Activated CD8-positive, alpha-beta memory T cell treated with anti-CD3 and anti-CD28 coated beads, Interleukin-2, amount 50 U/mL, for 24 hours (primary cell): ENCODE measurements around the gene KAT7.

Source experiments
- DNase-seq: peaks from one replicate; pipeline ENCODE4 v3.0.0-alpha.2; 2020; ENCODE audit errors: extremely low read depth

Gene KAT7

DNA sequence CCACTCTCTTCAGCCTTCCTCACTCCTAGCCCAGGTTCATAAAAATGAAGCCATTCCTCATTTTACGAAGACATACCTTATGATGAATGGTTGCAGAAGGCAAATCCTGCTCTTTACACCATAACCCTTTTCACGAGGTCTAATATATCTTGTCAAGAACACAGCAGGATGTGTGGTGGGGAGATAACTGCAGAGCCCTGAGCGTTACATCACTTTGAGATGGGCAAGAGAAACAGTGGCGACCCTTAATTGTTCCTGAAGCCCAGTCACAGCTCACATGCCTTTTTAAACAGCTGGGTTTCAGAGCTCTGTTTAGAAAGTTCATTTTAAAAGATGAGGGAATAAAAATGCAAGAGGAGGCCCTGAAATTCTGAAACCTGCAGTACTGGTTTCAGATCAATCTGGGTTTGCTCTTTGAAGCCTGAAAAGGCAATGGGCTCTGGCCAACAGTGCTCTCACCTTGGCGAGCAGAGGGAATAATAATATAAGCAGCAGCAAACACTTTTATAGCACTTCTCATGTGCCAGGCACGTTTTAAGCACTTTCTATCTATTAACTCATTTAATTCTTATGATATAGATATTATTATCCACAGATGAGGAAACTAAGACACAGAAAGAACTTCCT lies 27.4 kb upstream of the KAT7 start:
- no peak for DNase-seq

DNA sequence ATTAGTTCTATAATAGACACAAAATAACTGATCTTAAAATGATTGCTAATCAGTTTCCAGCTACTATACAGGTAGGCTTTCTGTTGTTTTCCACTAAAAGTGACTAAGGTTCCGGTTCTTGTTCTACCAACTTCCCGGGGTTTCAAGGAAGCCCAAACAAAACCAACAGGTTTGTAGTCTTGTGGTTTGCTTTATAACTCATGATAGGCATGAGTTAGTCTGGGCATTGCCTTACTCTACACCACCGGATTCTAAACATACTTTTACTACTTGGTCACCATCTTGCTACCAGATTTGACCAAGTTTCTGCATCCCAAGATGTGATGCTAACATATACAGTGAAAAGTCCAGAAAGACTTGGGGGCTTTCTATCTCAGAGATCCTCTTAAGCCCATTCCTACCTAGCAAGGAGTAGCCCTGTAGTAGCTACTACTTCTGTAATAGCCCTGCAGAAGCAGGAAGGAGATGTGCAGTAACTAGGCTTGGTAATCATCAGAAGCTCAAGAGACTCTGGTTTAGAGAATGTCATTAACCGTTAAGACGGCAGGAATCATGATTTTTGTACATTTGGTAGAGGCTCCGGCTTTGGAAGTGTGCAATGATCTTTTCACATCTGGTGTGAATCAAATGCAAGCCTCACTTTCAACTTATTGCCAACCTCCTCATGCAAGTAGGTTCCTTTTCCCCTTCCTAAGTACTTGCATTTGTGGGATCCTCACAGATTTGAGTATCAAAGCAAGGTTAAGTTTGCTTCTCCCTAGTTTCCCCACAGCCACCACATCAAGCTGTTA lies 26.1 kb upstream of the KAT7 start:
- no peak for DNase-seq

DNA sequence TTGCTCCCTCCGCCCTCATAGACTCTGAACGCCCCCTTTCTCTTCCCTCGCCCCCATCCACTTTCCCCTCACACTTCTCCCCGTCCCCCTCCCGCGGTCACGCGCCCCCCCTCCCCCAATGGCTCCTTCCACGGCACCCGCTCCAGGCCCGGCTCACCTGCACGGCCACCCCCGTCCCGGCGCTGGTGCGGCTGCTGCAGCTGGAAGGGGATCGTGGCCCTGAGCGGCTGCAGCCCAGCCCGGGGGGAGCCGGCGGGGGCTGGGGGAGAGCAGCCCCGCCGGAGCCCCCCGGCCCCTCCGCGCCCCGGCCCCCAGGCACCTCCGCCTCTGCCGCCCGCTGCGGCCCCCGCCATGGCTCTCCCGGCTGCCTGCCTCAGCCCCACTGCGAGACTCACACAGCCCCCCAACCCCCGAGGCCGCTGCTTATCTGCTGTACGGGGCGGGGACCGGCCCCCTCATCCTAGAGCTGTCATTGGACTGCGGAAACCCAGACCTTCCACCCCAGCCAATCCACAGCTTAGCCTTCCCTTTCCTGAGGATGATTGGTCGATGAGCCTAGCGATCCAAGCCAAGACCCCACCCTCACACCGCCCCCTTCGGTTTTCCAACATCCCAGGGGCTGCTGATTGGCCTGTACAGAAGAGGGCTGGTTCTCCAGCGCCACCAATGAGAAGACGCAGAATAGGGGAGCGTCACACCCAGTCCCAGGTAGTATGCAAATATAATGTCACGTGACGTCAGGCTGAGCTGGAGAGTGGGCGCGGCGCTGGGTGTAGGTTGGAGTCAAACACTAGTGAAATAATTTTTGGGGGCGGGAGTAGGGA lies 24.5 kb upstream of the KAT7 start, which contains the start of gene FAM117A:
Gene FAM117A, minus strand, starts transcription at position 397 of the 824 bp plus-strand sequence. Its CDS starts 44 bp downstream, at position 353.
- DNase-seq: peak; percentile 95

DNA sequence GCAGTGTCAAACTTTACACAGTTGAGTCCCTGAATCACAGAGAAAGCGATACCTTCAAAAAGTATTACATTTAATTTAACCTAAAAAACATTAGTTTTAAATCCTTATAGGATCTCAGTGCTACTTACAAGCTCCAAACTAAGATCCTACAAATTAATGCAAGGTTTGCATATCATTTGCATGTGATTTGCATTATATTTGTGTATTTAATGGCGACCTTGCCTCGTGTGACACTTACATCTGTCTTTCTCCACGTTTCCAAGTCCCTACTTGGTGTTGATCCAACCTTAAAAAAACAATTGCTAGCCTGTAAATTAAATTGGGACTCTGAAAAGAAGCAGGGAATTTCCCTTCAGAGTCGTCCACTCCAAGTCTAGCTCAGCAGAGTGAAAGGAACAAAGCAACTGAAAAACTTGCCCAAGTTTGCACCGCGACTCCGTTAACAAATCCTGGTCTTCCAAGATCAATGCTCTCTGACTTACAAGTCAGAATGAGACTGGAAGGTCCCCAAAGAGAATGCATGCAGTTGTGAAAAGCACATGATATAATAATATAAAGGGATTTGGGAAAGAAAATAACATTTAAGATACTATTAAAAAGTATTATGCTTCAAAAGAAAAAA lies 23.8 kb upstream of the KAT7 start:
- DNase-seq: no peak

DNA sequence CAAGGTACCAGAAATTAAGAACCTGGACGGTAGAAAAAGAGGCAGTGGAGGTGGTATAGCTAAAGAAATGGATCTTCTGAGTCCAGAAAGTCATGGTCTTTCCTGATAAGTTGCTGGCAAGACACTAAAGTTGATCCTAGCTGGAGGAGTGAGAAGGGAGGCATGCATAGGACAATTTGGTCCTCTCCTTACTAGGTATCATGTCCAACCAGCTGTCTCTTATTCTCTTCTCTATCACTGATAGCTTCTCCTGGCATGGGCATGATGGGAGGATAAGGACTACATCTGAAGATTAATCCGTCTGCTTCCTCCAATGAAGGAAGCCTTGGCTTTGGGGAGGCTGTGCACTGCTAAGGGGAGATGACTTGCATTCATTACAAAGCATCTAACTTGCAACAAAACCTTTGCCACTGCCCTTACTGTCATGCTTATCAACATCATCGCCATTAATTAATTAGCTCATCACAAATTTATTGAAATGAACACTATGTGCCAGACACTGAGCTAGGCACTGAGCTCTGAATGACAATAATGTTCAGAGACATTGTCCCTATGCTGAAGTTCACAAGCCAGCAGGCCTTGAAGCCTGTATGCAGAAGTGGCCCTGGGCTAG lies 21.5 kb upstream of the KAT7 start:
- DNase-seq: no peak

DNA sequence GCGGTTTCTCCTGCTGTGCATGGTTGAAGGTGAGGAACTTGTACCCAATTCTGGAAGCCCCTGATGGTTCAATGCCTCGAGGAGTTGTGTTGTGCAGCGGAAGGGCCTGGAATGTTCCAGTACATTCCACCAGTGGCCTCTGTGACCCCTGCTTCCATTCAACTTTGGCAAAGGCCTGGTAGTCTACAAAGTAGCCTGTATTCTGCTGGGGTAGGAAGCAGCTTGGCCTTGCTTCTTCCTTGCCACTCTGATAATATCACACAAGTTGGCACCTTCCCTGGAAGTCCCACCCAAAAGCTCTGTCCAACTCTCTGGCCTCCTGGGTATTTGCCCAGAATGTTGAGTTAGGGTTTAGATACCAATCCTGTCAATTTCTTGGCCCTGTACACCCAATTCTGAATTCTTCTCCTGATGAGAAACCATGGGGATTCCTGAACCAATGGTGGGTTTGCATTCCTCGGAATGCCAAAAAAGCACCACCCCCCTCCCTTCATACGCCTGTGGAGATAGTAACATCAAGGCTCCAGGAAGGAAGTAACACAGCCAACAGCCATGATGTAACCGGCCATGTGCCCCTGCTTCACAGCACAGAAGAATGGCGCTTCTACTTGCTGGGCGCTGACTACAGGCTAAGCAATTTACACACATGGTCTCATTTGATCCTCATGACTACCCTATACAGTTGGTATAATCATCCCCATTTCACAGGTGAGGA lies 12.8 kb upstream of the KAT7 start:
- DNase-seq: no peak

DNA sequence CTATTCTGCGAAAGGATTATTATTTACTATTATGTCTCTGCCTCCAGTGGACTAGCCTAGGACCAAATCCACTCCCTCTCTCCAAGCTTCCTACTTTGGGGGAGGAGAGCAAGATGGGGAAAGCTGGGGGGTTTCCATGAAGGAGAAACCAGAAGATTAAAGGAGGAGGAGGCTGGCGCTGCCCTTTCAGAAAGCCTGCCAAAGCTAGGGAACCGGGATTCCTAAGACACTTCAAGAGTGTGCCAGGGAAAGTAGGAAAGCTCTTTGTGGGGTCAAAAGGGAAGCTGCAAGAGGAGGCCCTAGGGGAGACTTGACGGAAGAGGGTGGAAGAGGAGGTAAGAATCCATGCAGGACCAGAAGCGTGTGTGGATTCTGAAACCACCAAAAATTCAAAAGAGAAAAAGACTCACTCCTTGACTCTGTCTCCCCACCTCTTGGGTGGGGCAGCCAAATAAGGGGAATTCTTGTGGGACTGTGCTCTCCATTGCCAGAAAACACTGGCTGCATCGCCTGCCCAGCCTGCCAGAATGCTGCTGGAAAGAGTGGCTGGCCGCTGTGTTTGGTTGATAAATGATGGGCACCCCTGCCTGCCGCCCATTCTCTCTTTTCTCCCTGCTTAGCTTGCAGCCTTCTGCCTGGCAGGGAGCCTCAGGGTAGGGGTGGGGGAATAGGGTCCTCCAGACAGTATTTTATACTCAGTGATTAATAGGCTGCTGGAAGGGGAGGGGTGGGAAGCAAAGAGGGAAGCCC lies 11.8 kb upstream of the KAT7 start:
- DNase-seq: no peak

DNA sequence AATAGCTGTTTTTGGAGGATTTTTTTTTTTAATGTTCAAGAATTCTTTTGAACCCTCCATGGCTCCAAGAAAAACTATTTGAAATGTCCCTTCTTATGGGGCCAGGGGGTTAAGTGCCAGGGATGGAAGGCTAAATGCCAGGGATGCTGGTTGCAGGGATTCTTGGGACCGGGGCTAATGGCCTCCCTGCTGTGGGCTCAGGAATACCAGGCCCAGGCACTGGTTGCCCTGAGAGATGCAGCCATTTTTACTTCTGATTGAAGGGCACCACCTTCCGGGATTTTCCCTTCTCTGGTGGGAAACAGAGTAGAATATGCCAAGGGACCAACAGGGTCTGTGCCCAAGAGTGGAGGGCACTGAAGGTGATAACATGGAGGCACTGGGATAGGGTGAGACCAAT lies 10.9 kb upstream of the KAT7 start:
- DNase-seq: no peak

DNA sequence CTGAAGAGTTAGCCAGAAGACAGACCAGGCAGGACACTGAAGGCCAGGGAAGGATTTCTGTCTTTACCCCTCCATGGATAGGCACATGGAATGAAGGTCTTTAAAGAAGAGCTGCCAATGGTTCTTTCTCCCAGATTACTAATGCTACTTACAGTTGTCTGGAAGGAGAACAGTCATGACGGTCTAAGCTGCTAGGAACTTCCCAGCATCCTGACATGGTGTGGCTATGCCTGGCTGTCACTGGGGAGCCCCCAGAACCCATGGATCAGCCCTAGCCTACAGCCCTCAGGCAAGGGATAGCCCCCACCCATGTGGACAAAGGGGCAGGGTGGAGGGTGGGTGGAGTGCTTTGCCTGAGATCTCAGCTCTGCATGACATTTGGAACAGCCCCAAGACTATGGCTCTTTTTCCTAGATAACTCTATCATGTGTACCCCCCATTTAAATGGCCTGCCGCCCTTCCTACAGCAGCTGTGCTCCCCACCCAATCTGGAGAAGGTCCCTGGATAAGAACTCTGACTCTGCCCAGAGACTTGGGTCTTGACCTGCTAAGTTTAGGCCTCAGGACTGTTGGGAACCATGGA lies 9.2 kb upstream of the KAT7 start:
- DNase-seq: no peak

DNA sequence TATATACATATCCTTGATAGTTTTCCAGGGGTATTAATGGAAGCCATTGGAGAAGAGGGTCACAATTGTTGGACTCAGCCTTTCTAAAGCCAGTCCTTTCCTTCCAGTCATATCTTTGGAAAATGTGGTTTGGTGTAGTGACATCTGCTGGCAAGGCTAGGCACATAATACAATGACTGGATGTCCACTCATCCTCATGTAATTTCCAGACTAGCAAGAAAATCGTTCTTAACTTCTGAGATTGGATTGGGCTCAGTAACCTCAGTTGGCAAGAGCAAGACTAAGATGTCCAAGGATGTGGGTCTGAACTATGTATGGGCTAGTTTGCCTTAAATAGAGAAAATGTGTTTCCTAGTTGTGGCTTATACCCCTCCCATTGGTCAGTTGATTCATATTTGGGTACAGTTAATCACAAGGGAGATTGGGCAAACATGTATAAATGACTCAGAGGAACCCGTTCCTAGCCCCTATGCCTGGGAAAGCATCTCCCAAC lies 8.7 kb upstream of the KAT7 start:
- DNase-seq: no peak

DNA sequence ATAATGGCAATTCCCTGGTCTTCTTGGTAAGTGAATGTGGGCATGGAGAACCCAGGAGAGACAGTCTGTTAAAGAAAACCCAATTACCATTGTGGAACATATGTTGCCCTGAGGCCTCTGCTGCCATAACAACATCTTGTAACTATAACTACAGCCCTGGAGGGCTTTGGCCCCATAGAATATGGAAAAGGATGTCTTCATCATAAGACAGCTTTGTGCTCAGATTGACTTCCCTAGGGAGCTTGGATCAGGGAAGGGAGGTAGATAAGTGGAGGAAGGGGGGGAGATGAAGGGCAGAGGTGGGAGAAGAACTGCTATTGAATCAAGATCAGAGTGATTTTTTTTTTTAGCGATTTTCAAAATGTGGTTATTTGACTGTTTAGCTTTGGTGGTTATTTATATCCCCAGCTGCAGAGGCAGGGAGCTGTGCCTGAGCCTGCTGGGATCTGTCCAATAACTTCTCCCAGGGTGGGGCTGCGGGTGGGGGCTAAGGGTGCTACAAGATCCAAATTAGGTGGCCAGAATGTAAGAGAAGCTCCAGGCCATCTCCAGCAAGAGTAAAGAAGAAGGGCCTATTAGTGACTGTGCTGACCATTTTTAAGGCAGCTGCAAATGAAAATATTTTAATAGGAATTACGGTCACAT lies 5.3 kb upstream of the KAT7 start:
- no peak for DNase-seq

DNA sequence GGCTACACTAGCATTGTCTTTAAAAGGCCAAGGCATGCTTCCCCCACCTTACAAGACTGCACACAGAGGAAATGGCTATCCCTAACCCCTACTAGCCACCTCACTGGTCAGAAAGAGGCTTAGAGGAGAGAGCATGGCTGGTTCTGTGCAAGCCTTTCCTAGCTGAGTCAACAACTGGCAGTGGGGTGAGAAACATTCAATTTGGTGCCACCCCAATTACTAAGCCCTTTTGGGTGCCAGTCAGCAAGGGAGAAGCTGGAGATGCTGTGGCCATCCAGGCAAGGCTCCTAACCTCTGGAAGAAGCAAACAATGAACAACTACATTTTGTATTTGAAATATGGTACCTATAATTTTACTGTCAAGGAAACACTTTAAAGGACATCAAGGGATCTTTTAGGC lies 4.7 kb upstream of the KAT7 start:
- no peak for DNase-seq

DNA sequence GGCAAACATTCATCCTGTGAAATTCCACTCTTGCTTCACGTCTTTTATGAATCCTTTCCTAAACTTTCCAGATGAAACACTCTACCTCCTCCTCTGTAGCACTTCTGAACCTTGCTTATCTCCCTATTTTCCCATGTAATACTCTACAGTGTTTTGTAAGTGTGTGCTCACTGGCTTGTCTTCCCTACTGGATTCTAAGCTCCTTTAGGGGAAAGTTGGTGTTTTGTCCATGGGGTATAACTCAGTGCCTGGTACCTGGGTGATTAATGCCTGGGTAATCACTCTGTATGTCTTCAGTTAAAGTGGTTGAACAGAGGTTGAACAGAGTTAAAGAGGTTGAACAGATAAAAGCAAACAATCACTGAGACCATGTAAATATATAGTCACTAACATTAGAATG lies 3.8 kb upstream of the KAT7 start:
- no peak for DNase-seq

DNA sequence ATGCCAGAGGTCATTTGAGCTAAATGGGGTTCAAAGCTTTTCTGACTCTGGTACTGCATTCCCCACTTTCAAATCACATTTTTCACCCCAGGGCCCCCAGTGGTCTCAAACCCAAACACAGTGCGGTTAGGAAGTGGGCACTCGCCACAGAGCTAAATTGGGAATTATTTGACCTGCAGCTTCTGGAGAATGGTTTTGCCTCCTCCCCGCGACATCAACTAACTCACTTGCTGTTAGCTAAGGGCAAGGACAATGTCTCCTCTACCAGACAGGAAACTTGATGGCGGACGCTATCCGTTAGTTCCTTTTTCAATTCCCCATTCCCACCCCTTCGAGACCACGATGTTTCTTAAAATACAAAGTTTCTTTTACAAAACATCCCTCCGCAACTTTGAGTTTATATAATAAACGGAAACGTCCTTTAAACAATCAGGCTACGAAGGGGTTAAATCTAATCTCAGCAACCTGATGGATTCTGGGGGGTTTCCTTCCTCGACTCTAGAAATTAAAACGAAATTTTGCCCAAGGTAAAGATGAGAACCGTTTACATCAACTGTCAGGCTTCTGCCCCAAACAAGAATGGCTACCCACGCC lies 500 bp upstream of the KAT7 start:
- DNase-seq: no peak

DNA sequence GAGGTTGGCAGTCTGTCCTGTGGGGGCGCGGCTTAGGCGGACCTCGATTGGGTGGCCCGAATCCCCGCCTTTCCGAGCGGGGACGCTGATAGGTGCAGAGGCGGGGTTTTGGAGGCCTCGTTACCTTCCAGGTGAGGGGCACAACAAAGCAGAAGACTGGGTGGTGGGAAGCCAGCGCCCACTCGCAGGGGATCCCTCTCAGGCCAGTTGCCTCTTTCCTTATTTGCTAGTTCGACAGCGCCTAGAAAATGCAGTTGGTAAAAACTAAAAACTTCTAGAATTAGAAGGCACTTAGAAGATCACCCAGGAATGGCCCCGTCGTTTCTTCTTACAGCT lies 730 bp downstream of the KAT7 start:
- DNase-seq: no peak

DNA sequence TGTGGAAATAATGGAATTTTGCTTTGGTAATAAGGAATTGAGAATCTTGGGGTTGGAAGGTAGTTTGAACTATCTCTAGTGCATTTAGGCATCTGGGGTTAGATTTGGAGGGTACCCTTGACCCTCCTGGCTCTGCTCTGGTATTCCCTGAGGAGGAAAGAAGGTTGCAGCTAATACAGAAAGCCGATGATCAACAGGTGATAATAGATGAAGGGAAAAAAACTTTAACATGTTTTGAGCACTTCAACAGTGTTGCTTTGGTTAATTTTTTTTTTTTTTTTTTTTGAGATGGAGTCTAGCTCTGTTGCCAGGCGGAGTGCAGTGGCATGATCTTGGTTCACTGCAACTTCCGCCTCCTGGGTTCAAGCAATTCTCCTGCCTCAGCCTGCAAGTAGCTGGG lies 4.8 kb downstream of the KAT7 start:
- DNase-seq: no peak

DNA sequence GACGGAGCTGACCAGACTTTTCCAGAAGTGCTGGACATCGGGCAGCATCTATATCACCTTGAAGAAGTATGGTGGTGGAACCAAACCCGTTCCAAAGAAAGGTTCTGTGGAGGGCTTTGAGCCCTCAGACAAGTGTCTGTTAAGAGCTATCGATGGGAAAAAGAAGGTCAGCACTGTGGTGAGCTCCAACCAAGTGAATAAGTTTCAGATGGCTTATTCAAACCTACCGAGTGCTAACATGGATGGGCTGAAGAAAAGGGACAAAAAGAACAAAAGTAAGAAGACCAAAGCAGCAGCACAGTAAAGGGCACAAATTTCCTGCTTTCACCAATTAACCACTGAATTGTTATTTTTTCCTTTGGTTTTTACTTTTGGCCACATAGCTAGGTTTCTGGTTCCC lies 6.9 kb downstream of the KAT7 start:
- no peak for DNase-seq

DNA sequence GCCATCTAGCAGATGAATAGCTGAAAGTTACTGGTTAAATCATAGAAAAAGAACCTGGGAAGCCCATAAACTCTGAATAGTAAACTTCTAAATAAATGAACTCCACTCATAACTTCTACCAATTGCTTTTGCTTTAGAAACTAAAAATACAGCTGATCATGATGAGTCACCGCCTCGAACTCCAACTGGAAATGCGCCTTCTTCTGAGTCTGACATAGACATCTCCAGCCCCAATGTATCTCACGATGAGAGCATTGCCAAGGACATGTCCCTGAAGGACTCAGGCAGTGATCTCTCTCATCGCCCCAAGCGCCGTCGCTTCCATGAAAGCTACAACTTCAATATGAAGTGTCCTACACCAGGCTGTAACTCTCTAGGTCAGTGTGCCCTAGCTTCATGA lies 9.7 kb downstream of the KAT7 start:
- no peak for DNase-seq

DNA sequence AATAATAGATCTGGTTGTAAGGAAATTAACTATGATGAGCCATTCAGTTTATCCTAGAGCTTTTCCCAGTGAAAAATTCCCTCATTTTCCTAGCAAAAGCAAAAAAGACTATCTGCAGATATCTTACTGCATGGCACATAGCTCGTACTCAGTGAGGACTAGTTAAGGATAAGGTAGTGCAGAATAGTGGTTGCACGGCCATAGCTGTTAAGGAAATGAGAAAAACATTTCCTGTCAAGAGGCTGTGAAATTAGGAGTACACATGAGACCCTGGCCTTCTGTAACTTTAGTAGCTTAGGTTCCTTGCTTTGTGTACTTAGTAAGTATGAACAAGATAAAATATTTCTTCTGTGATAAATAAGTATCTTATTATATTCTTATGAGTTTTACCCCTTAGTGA lies 10.3 kb downstream of the KAT7 start:
- no peak for DNase-seq
